Measurements from ENCODE around the gene SLC12A3. TPM values are rescaled to one million over a fixed set of nuclear protein-coding genes. Genes with fewer than 3 reads are reported as not detected.

Gene SLC12A3
- polyA plus RNA-seq, 2 of the 4 experiments (the other 2 are of a cell fraction) = 0.08 to 0.09 TPM

GRCh38 chr16:56841659-56842058 lies 23.3 kb upstream of the SLC12A3 start:
- H3K4me1 ChIP-seq = no peaks in the 10 kb centered on the region
- no peaks in the 10 kb centered on the region for H3K9me3 ChIP-seq
- TF ChIP-seq CEBPB (IDR thresholded peaks at IDR 0.05) = no peak
- no peak for TF ChIP-seq HDAC2 (IDR thresholded peaks at IDR 0.05)
- TF ChIP-seq ATOH8 (CRISPR knock-in tag; IDR thresholded peaks at IDR 0.05; ENCODE audit: low read depth) = no peak
- TF ChIP-seq TFCP2L1 (CRISPR knock-in tag; IDR thresholded peaks at IDR 0.05) = no peak
- TF ChIP-seq ZSCAN20 (CRISPR knock-in tag; IDR thresholded peaks at IDR 0.05) = no peak
- TF ChIP-seq RAD21 (conservative IDR thresholded peaks at IDR 0.05 in 1 of 2, IDR thresholded peaks at IDR 0.05 in 1 of 2) = no peak
- no peak for TF ChIP-seq ZC3H11A (IDR thresholded peaks at IDR 0.05)
- H3K4me2 ChIP-seq = no peak overlapping the region
- ChIA-PET POLR2A (no interaction called here), CTCF (interaction anchor here (0.8 to 3.7 kb wide), 5 partner anchors 10 to 48 kb away, joined by 3 to 19 read pairs (median 8); no protein-coding TSS in a partner anchor)
- WGBS (ENCODE audit: missing lambda C conversion rate) = 93% methylated on average over 10 of the region's 10 CpGs
- no peak for FAIRE-seq
- H3K27ac ChIP-seq = no peak overlapping the region
- no peak for DNase-seq (ENCODE audit: low read depth in 1 of 2, low spot score in 1 of 2)
- no peak for ATAC-seq
- H3K4me3 ChIP-seq = no peak overlapping the region

DNA sequence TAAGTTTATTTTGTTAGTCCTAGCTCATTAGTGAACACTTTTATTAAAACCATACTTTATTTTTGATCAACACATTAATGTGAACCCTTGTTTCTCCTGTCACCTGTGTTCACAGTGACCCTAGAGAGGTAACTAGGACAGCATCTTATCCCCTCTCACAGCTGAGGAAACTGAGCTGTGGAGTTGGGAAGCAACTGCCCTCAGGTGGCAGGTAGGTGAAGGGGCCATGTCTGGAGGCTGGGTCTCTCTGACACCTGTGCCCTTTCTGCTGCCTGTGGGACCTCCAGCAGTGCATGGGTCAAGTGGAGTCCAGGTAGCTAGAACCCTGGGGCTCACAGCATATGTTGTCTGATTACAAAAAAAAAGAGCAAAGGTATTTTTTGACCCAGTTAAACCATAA lies 22.9 kb upstream of the SLC12A3 start:
- Histone ChIP-seq H3K4me2 (no peak overlapping the region), H3K4me1 (no peaks in the 10 kb centered on the region), H3K27ac (no peak overlapping the region), H3K4me3 (no peak overlapping the region), H3K9me3 (no peaks in the 10 kb centered on the region)
- no peak for DNase-seq (ENCODE audit: low read depth in 1 of 2, low spot score in 1 of 2)
- ATAC-seq = no peak
- CTCF ChIA-PET = interaction anchor here (0.8 to 3.7 kb wide), 6 partner anchors 10 to 64 kb away, joined by 3 to 19 read pairs (median 6); no protein-coding TSS in a partner anchor
- no peak for FAIRE-seq
- POLR2A ChIA-PET = no interaction called here
- TF ChIP-seq, protein P1, sequence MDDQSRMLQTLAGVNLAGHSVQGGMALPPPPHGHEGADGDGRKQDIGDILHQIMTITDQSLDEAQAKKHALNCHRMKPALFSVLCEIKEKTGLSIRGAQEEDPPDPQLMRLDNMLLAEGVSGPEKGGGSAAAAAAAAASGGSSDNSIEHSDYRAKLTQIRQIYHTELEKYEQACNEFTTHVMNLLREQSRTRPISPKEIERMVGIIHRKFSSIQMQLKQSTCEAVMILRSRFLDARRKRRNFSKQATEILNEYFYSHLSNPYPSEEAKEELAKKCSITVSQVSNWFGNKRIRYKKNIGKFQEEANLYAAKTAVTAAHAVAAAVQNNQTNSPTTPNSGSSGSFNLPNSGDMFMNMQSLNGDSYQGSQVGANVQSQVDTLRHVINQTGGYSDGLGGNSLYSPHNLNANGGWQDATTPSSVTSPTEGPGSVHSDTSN (IDR thresholded peaks at IDR 0.05) = no peak

DNA sequence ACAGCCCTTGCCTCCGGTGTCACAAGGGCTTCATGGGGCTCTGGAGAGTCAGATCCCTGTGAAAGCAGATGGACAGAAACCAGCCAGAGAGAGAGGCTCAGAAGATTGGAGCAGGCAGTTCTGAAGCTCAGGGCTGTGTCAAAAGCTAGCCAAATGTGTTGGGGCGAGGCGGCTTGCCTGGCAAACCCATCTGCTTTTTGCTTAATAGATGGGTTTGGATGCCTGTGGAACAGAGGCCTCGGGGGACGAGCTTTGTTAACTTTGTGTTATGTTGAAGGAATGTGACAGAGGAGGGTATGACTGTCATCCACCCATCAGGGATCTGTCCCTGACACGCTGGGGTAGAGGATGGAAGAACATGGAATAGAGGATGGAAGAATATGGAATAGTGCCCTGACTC lies 21.0 kb upstream of the SLC12A3 start:
- WGBS (ENCODE audit: missing lambda C conversion rate) = 93% methylated on average over 6 of the region's 6 CpGs
- H3K4me2 ChIP-seq = no peak overlapping the region
- CTCF ChIA-PET = interaction anchor here (1.0 to 3.0 kb wide), 3 partner anchors 9 to 51 kb away, joined by 3 to 19 read pairs (median 4); no protein-coding TSS in a partner anchor
- H3K4me1 ChIP-seq = peaks cover 15% of the 10 kb centered on the region
- no peak for DNase-seq (ENCODE audit: low read depth in 1 of 2, low spot score in 1 of 2)
- H3K9me3 ChIP-seq = no peaks in the 10 kb centered on the region
- POLR2A ChIA-PET = no interaction called here
- no peak for FAIRE-seq
- no peak overlapping the region for H3K4me3 ChIP-seq
- ATAC-seq = no peak
- no peak overlapping the region for H3K27ac ChIP-seq
- TF ChIP-seq, protein P2, sequence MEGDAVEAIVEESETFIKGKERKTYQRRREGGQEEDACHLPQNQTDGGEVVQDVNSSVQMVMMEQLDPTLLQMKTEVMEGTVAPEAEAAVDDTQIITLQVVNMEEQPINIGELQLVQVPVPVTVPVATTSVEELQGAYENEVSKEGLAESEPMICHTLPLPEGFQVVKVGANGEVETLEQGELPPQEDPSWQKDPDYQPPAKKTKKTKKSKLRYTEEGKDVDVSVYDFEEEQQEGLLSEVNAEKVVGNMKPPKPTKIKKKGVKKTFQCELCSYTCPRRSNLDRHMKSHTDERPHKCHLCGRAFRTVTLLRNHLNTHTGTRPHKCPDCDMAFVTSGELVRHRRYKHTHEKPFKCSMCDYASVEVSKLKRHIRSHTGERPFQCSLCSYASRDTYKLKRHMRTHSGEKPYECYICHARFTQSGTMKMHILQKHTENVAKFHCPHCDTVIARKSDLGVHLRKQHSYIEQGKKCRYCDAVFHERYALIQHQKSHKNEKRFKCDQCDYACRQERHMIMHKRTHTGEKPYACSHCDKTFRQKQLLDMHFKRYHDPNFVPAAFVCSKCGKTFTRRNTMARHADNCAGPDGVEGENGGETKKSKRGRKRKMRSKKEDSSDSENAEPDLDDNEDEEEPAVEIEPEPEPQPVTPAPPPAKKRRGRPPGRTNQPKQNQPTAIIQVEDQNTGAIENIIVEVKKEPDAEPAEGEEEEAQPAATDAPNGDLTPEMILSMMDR (IDR thresholded peaks at IDR 0.05) = no peak
- TF ChIP-seq POLR2AphosphoS2 (conservative IDR thresholded peaks at IDR 0.05; ENCODE audit: low read length) (no peak), NPAS2 (CRISPR knock-in tag; IDR thresholded peaks at IDR 0.05; ENCODE audit: borderline replicate concordance) (no peak)

DNA sequence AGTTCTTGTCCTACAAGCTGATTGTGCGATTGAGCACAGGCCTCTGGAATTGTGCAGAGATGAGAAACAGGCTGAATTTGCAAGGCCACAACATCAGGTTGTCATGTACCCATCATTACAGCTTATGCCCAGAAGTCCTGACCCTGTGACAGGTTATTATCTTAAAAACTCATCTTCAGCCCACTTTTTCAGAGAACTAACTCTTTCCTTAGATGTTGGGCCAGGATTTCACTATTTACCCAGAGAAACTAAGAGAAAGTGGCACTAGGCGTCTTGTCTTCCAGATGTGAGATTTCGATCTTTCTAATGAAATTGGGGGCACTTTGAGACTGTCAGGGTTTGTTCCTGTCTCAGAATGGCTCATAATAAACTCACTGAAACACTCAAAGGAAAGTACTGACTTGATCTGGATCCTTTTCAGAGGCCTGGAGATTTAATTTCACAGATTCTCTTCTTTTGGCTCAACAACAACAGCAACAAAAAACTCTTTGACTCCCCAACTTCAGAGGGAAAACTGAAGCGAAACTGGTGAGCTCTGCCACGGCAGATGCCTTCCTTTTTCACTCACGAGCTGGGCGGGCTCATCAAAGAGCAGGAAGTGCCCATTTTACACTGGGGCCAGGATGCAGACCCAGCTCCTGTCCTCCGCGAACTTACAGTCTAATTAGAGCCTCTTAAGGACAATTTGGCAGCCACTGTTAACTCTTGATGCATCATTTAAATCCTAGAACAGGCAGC lies 17.7 kb upstream of the SLC12A3 start:
- DNase-seq (ENCODE audit: low read depth in 1 of 2, low spot score in 1 of 2) = no peak
- H3K4me3 ChIP-seq = no peak overlapping the region
- TF ChIP-seq FOSB (CRISPR knock-in tag; IDR thresholded peaks at IDR 0.05) = no peak
- no peak for TF ChIP-seq FOSL2 (IDR thresholded peaks at IDR 0.05)
- no peak for TF ChIP-seq FOSL2 (CRISPR knock-in tag; IDR thresholded peaks at IDR 0.05)
- no peak for TF ChIP-seq JUNB (IDR thresholded peaks at IDR 0.05)
- no peak for TF ChIP-seq MAFK (IDR thresholded peaks at IDR 0.05; ENCODE audit: partially characterized antibody)
- no peak for TF ChIP-seq NR3C1 (IDR thresholded peaks at IDR 0.05)
- no peak for TF ChIP-seq POLR2AphosphoS2 (conservative IDR thresholded peaks at IDR 0.05; ENCODE audit: low read length)
- no peak for TF ChIP-seq RFX5 (IDR thresholded peaks at IDR 0.05)
- no peak for TF ChIP-seq FOXS1 (CRISPR knock-in tag; IDR thresholded peaks at IDR 0.05)
- TF ChIP-seq CEBPB (IDR thresholded peaks at IDR 0.05) = no peak
- TF ChIP-seq ATOH8 (CRISPR knock-in tag; IDR thresholded peaks at IDR 0.05; ENCODE audit: low read depth) = no peak
- TF ChIP-seq NFE2L2 (conservative IDR thresholded peaks at IDR 0.05; ENCODE audit: low read length) = no peak
- no peak for TF ChIP-seq MYC (IDR thresholded peaks at IDR 0.05; ENCODE audit: borderline replicate concordance, low read length)
- TF ChIP-seq NPAS2 (CRISPR knock-in tag; IDR thresholded peaks at IDR 0.05; ENCODE audit: borderline replicate concordance) = no peak
- TF ChIP-seq HOXB5 (CRISPR knock-in tag; IDR thresholded peaks at IDR 0.05) = no peak
- TF ChIP-seq CBX2 (IDR thresholded peaks at IDR 0.05; ENCODE audit: borderline replicate concordance, low read depth) = no peak
- no peak for TF ChIP-seq RNF2 (IDR thresholded peaks at IDR 0.05; ENCODE audit: borderline replicate concordance, low read depth)
- no peak for TF ChIP-seq BHLHE40 (IDR thresholded peaks at IDR 0.05; ENCODE audit: low read depth, low read length)
- 87% methylated on average over 9 of the region's 9 CpGs for WGBS (ENCODE audit: missing lambda C conversion rate)
- H3K4me1 ChIP-seq = peaks cover 46% of the 10 kb centered on the region
- CTCF ChIA-PET = interaction anchor here (0.7 to 12.8 kb wide), 8 partner anchors 10 to 146 kb away, joined by 3 to 151 read pairs (median 4); partner anchors contain the start of gene SLC12A3
- no peaks in the 10 kb centered on the region for H3K9me3 ChIP-seq
- POLR2A ChIA-PET = interaction anchor here (1.0 kb wide), 1 partner anchor 142 kb away, joined by 3 read pairs; the partner anchor contains the start of gene NLRC5
- H3K27ac ChIP-seq = peak overlapping the region in 1 of 2 experiments; percentile 76; a peak in 4 of 6 replicates
- no peak overlapping the region for H3K4me2 ChIP-seq
- FAIRE-seq = no peak
- no peak for ATAC-seq

Measured in A549 (cell line).